GM12878 (cell line): Measurements from ENCODE around the gene RALB. TPM values are rescaled to one million over a fixed set of nuclear protein-coding genes. Genes with fewer than 3 reads are reported as not detected.

Experiments used
- ATAC-seq: fragments of 200-7000 bp; cut with Tn5 transposase; 3 replicates; pipeline ENCODE4 v1.9.1; 2020; ENCODE audit warnings: mild to moderate bottlenecking, moderate library complexity
- BruUV-seq: library from RNA; stranded (reverse); fragments of 400-500 nt; replicated peaks from 2 replicates; lab custom pipeline; 2021; lab: Mats Ljungman, UMichigan
- CTCF ChIA-PET: fragments of 300-600 bp; sonication (Branson Sonifier 250); formaldehyde crosslinking; extraction: SDS; loops from one replicate; lab custom pipeline; 2021; ENCODE audit warnings: inconsistent platforms; lab: Yijun Ruan, JAX
- POLR2A ChIA-PET: fragments of 350-600 bp; formaldehyde crosslinking; extraction: SDS; loops from one replicate; lab custom pipeline; 2021; ENCODE audit warnings: inconsistent platforms; lab: Charles Lee
- RAD21 ChIA-PET: fragments of 300-600 bp; sonication (Branson Sonifier 250); formaldehyde crosslinking; loops from one replicate; lab custom pipeline; 2023; ENCODE audit warnings: antibody characterized with exemption; ENCODE audit not compliant: unreplicated experiment; lab: Charles Lee
- SMC1A ChIA-PET: fragments of 300-600 bp; sonication (Branson Sonifier 250); formaldehyde crosslinking; loops from one replicate; lab custom pipeline; 2023; ENCODE audit not compliant: unreplicated experiment, uncharacterized antibody; lab: Charles Lee
- DNase-seq: peaks from one replicate; pipeline ENCODE4 v3.0.0-alpha.2; 2011; ENCODE audit warnings: low read depth, low spot score
- FAIRE-seq: peaks from 3 replicates; lab custom pipeline; 2011; peaks lifted over from hg19 to GRCh38; lab: Jason Lieb, UNC
- H2AFZ ChIP-seq: 2 replicates; pipeline ENCODE4 v1.6.0; 2011; ENCODE audit warnings: low read depth, low read length, control low read depth; ENCODE audit not compliant: control insufficient read depth
- H3K27ac ChIP-seq: 2 replicates; pipeline ENCODE4 v1.5.1; 2011; ENCODE audit warnings: control low read depth; ENCODE audit not compliant: control insufficient read depth, insufficient read depth
- H3K27me3 ChIP-seq, 2 experiments: replicated peaks in 1 of 2; 2 replicates each; pipeline versions ENCODE4 v1.6.0 to v1.6.1; 2011; ENCODE audit warnings: low read length in 1 of 2; ENCODE audit not compliant: control insufficient read depth in 2 of 2, insufficient read depth in 2 of 2
- H3K36me3 ChIP-seq, 2 experiments: 2 replicates each; pipeline ENCODE4 v1.5.1; 2011; ENCODE audit warnings: low read length in 1 of 2; ENCODE audit not compliant: control insufficient read depth in 2 of 2, insufficient read depth in 2 of 2
- H3K4me1 ChIP-seq: 2 replicates; pipeline ENCODE4 v1.6.1; 2011; ENCODE audit warnings: mild to moderate bottlenecking, low read length, moderate library complexity, mixed read lengths; ENCODE audit not compliant: control insufficient read depth, insufficient read depth
- H3K4me2 ChIP-seq: 2 replicates; pipeline ENCODE4 v1.6.0; 2011; ENCODE audit warnings: control low read depth; ENCODE audit not compliant: control insufficient read depth, insufficient read depth
- H3K4me3 ChIP-seq: fragments of 200-600 bp; sonication (generic); 2 replicates; pipeline ENCODE4 v1.5.1; 2016
- H3K79me2 ChIP-seq: 2 replicates; pipeline ENCODE4 v1.6.0; 2011; ENCODE audit warnings: low read length; ENCODE audit not compliant: control insufficient read depth, insufficient read depth
- H3K9ac ChIP-seq: 2 replicates; pipeline ENCODE4 v1.8.0; 2011; ENCODE audit warnings: low read length, control low read depth, mixed read lengths; ENCODE audit not compliant: control insufficient read depth, insufficient read depth
- H3K9me3 ChIP-seq: replicated peaks from 3 replicates; pipeline ENCODE4 v1.5.1; 2011; ENCODE audit warnings: mild to moderate bottlenecking, low read length; ENCODE audit not compliant: control insufficient read depth, insufficient read depth
- H4K20me1 ChIP-seq: 2 replicates; pipeline ENCODE4 v1.6.0; 2011; ENCODE audit not compliant: control insufficient read depth, insufficient read depth
- CEBPB ChIP-seq, 2 experiments: fragments of 150-350 bp in 1 of 2; IDR thresholded peaks; 2 replicates each; pipeline ENCODE4 v1.6.1; 2012 to 2014; ENCODE audit warnings: low read depth in 2 of 2, low read length in 2 of 2, borderline replicate concordance in 1 of 2, inconsistent platforms in 1 of 2
- CHD4 ChIP-seq: fragments of 200-600 bp; sonication (generic); IDR thresholded peaks from 2 replicates; pipeline ENCODE4 v1.6.1; 2016; ENCODE audit warnings: mild to moderate bottlenecking
- EP300 ChIP-seq, 2 experiments: fragments of 150-350 bp in 1 of 2; IDR thresholded peaks; 2 replicates each; pipeline ENCODE4 v1.6.1; 2011 to 2012; ENCODE audit warnings: low read depth in 2 of 2, low read length in 2 of 2, borderline replicate concordance in 1 of 2, improper control_type of control experiment in 1 of 2, inconsistent platforms in 1 of 2; ENCODE audit not compliant: control insufficient read depth in 1 of 2
- MXI1 ChIP-seq: fragments of 150-350 bp; IDR thresholded peaks from 2 replicates; pipeline ENCODE4 v1.6.1; 2011; ENCODE audit warnings: low read depth, mild to moderate bottlenecking, inconsistent platforms, low read length, improper control_type of control experiment
- NFYA ChIP-seq: IDR thresholded peaks from 2 replicates; pipeline ENCODE4 v1.6.1; 2011; ENCODE audit warnings: low read depth, mild to moderate bottlenecking, low read length, improper control_type of control experiment, borderline replicate concordance
- NR2F1 ChIP-seq: fragments of 450-650 bp; conservative IDR thresholded peaks from 2 replicates; pipeline ENCODE4 v1.6.1; 2017; ENCODE audit warnings: mild to moderate bottlenecking
- POLR2AphosphoS2 ChIP-seq: IDR thresholded peaks from 2 replicates; pipeline ENCODE4 v1.6.1; 2011; ENCODE audit warnings: low read depth, mild to moderate bottlenecking, low read length, improper control_type of control experiment, moderate library complexity
- RAD21 ChIP-seq: IDR thresholded peaks from 2 replicates; pipeline ENCODE4 v1.6.1; 2011; ENCODE audit warnings: mild to moderate bottlenecking, low read depth, low read length, moderate library complexity; ENCODE audit not compliant: insufficient read depth
- RELA ChIP-seq: fragments of 450-650 bp; IDR thresholded peaks from 2 replicates; pipeline ENCODE4 v1.8.0; 2014; ENCODE audit warnings: borderline replicate concordance; ENCODE audit not compliant: partially characterized antibody
- SMC3 ChIP-seq: IDR thresholded peaks from 2 replicates; pipeline ENCODE4 v1.6.1; 2011; ENCODE audit warnings: low read length, improper control_type of control experiment, borderline replicate concordance
- SRF ChIP-seq, 2 experiments: IDR thresholded peaks; 2 replicates each; pipeline ENCODE4 v1.6.1; 2011; ENCODE audit warnings: low read depth in 2 of 2, low read length in 2 of 2, mild to moderate bottlenecking in 1 of 2, moderate library complexity in 1 of 2
- ZNF207 ChIP-seq: fragments of 450-650 bp; IDR thresholded peaks from 2 replicates; pipeline ENCODE4 v1.6.1; 2014; ENCODE audit warnings: antibody characterized with exemption, mild to moderate bottlenecking, borderline replicate concordance
- ZNF274 ChIP-seq: IDR thresholded peaks from one replicate; pipeline ENCODE4 v1.8.0; 2011; ENCODE audit not compliant: insufficient read length, insufficient read depth
- WGBS: methylation state at CpG from one replicate; pipeline ENCODE4 v1.1.6; 2016; ENCODE audit warnings: low lambda C conversion rate; ENCODE audit not compliant: insufficient replicate concordance, insufficient coverage; ENCODE audit errors: missing lambda C conversion rate; 5-methylcytosine and 5-hydroxymethylcytosine counted together
- in situ Hi-C: fragments of 300-500 bp; cut with MboI; formaldehyde crosslinking; loops from 9 replicates; pipeline ENCODE4 v1.14.3; 2018; ENCODE audit warnings: mixed read lengths
- intact Hi-C: fragments of 100-400 bp; cut with micrococcal nuclease; formaldehyde crosslinking; loops from one replicate; pipeline ENCODE4 v1.14.2; 2022; ENCODE audit not compliant: unreplicated experiment
- polyA plus RNA-seq, 11 experiments: library from polyadenylated mRNA; depleted of rRNA in 4 of 11; unstranded in 6 of 11; stranded (reverse) in 5 of 11; fragments of >200 nt; fragmentation: Nextera tagmentation in 4 of 11; fragmentation: Illumina TruSeq in 1 of 11; extraction: Ambion mirVana in 4 of 11; extraction: Trizol in 1 of 11; gene quantifications; 1 replicate in 1 of 11; 2 replicates in 10 of 11; pipeline versions ENCODE4 v1.2.1 to v1.2.3, GENCODE V29; 2011 to 2016; ENCODE audit warnings: inconsistent platforms in 2 of 11, missing spikeins in 2 of 11, low read depth in 1 of 11
- total RNA-seq, 4 experiments: library from RNA; depleted of rRNA in 3 of 4; stranded (reverse); fragments of >200 nt in 3 of 4; fragmentation: Illumina TruSeq in 1 of 4; extraction: Trizol in 1 of 4; gene quantifications; 2 replicates each; pipeline versions ENCODE4 v1.2.1 to v1.2.3, GENCODE V29; 2013 to 2021

Gene RALB
- total and polyA plus RNA-seq, 10 of the 15 experiments (the other 5 are each of a cell fraction or from before 2014, with no cell fraction given) = 8.3 to 54.0 (median 24.2) TPM

GRCh38 chr2:120334068-120334467 is 81.4 kb downstream of the RALB start:
- POLR2A ChIA-PET = no interaction called here
- Histone ChIP-seq H3K36me3 (no peaks in the 10 kb centered on the region), H3K9ac (no peak overlapping the region), H3K27me3 (peaks cover 5% of the 10 kb centered on the region in 2 experiments), H3K27ac (no peak overlapping the region), H4K20me1 (no peaks in the 10 kb centered on the region), H3K79me2 (no peaks in the 10 kb centered on the region), H3K9me3 (no peaks in the 10 kb centered on the region), H3K4me3 (no peak overlapping the region), H3K4me2 (no peak overlapping the region), H3K4me1 (no peaks in the 10 kb centered on the region; the same call in 1 of the 2 replicates), H2AFZ (no peak overlapping the region)
- no peak for FAIRE-seq
- SMC1A ChIA-PET = no interaction called here
- TF ChIP-seq NFYA = no peak
- TF ChIP-seq POLR2AphosphoS2 = no peak
- TF ChIP-seq RAD21 = no peak
- no peak for DNase-seq
- intact Hi-C loops = no loop called here
- ATAC-seq = no peak
- in situ Hi-C loops = no loop called here
- RAD21 ChIA-PET = no interaction called here
- CTCF ChIA-PET = interaction anchor here (0.7 to 1.6 kb wide), 2 partner anchors 21 to 80 kb away, joined by 3 to 8 read pairs; no protein-coding TSS in a partner anchor
- no TSS peak for BruUV-seq
- 55% methylated on average over 1 of the region's 1 CpG for WGBS

GRCh38 chr2:120336749-120337148 is 84.1 kb downstream of the RALB start:
- Histone ChIP-seq H3K79me2 (no peaks in the 10 kb centered on the region), H3K9ac (no peak overlapping the region), H3K4me1 (no peaks in the 10 kb centered on the region), H3K27me3 (peaks cover under 1 to 1% of the 10 kb centered on the region in 2 experiments; a peak in 3 of 4 replicates), H4K20me1 (no peaks in the 10 kb centered on the region), H3K27ac (no peak overlapping the region), H3K9me3 (no peaks in the 10 kb centered on the region), H3K36me3 (no peaks in the 10 kb centered on the region), H3K4me3 (no peak overlapping the region), H2AFZ (no peak overlapping the region), H3K4me2 (no peak overlapping the region)
- ATAC-seq (no peak), DNase-seq (no peak), FAIRE-seq (no peak)
- no TSS peak for BruUV-seq
- ChIA-PET RAD21 (no interaction called here), POLR2A (no interaction called here), SMC1A (interaction anchor here (2.2 kb wide), 1 partner anchor 10 kb away, joined by 5 read pairs; no protein-coding TSS in a partner anchor), CTCF (no interaction called here)
- TF ChIP-seq ZNF274 (no peak), NR2F1 (no peak), CHD4 (no peak), CEBPB (IDR thresholded peaks at IDR 0.05; ENCODE audit: borderline replicate concordance in 1 of 2, low read depth in 2 of 2, low read length in 2 of 2) (no peak), SRF (IDR thresholded peaks at IDR 0.05; ENCODE audit: low read depth in 2 of 2, low read length in 2 of 2) (no peak), ZNF207 (no peak), EP300 (IDR thresholded peaks at IDR 0.05; ENCODE audit: borderline replicate concordance in 1 of 2, control insufficient read depth in 1 of 2, low read depth in 2 of 2, low read length in 2 of 2) (no peak), MXI1 (no peak), SMC3 (no peak), RELA (no peak)
- in situ Hi-C loops = no loop called here
- WGBS = 31% methylated on average over 8 of the region's 8 CpGs
- intact Hi-C loops = no loop called here
